Gastrocnemius medialis (tissue), 4 donors: ENCODE data around the gene S100A14. TPM values are rescaled to one million over a fixed set of nuclear protein-coding genes. Genes with fewer than 3 reads are reported as not detected.

Experiments
- ATAC-seq, 2 donors: fragments of 150-250 bp; one replicate each; pipeline ENCODE4 v1.9.1; 2016
- DNase-seq, 2 donors: peaks; one replicate each; pipeline ENCODE4 v3.0.0-alpha.2; 2019
- H3K27ac ChIP-seq, 4 donors: fragments of 200-600 bp; sonication (generic); 1 replicate in 1 of 4; 2 replicates in 3 of 4; pipeline ENCODE4 v1.5.1; 2016 to 2018; ENCODE audit warnings: mild to moderate bottlenecking in 2 of 4, moderate library complexity in 1 of 4
- H3K27me3 ChIP-seq, 3 donors: fragments of 200-600 bp; sonication (generic) in 2 of 3; 1 replicate in 1 of 3; 2 replicates in 2 of 3; pipeline versions ENCODE4 v1.5.1 to v1.6.0; 2016 to 2019; ENCODE audit warnings: mild to moderate bottlenecking in 1 of 3, moderate library complexity in 1 of 3
- H3K36me3 ChIP-seq, 2 donors: fragments of 200-600 bp; sonication (generic) in 1 of 2; one replicate each; pipeline ENCODE4 v1.5.1; 2017 to 2018
- H3K4me1 ChIP-seq, 2 donors: fragments of 200-600 bp; sonication (generic) in 1 of 2; one replicate each; pipeline ENCODE4 v1.5.1; 2016 to 2017; ENCODE audit warnings: mild to moderate bottlenecking in 2 of 2
- H3K4me3 ChIP-seq, 4 donors: fragments of 200-600 bp; sonication (generic) in 3 of 4; 1 replicate in 1 of 4; 2 replicates in 3 of 4; pipeline ENCODE4 v1.5.1; 2016 to 2019; ENCODE audit warnings: mild to moderate bottlenecking in 2 of 4
- H3K9me3 ChIP-seq, 3 donors: fragments of 200-600 bp; sonication (generic) in 2 of 3; 1 replicate in 1 of 3; 2 replicates in 2 of 3; pipeline ENCODE4 v1.5.1; 2016 to 2019
- POLR2A ChIP-seq, 2 donors: fragments of 450-650 bp; IDR thresholded peaks; one replicate each; pipeline ENCODE4 v1.6.1; 2017; ENCODE audit warnings: antibody characterized with exemption in 2 of 2, mild to moderate bottlenecking in 2 of 2, moderate library complexity in 2 of 2
- in situ Hi-C, 4 donors: fragments of 200-750 bp; cut with MboI; loops; one replicate each; pipeline versions ENCODE4 v1.15.0 to v1.8.0; 2017; ENCODE audit warnings: low sequenced_read_pairs in 4 of 4
- intact Hi-C: fragments of 100-400 bp; cut with DNase I; formaldehyde crosslinking; loops from one replicate; pipeline ENCODE4 v1.15.1; 2023; ENCODE audit warnings: low total_unique reads
- total RNA-seq, 4 donors: library from RNA; depleted of rRNA; stranded (reverse); fragments of >200 nt; gene quantifications; one replicate each; pipeline versions ENCODE4 v1.1.0 to v1.2.3, GENCODE V29; 2016
- TF ChIP-seq, protein P1 (sequence below), 5 experiments: fragments of 450-650 bp in 3 of 5; fragments of 200-600 bp in 2 of 5; sonication (generic) in 2 of 5; IDR thresholded peaks in 4 of 5; conservative IDR thresholded peaks in 1 of 5; 1 replicate in 4 of 5; 2 replicates in 1 of 5; pipeline ENCODE4 v1.5.1; 2016 to 2019; ENCODE audit warnings: antibody characterized with exemption in 5 of 5, mild to moderate bottlenecking in 3 of 5, moderate library complexity in 3 of 5

S100A14 gene
- total RNA-seq, 4 donors from 2014 or later = 1.8 TPM; not detected in 3

GRCh38 chr1:153638261-153638660 lies 22.1 kb upstream of the S100A14 start:
- Histone ChIP-seq H3K9me3 (no peaks in the 10 kb centered on the region), H3K36me3 (peaks cover 0 to 60% of the 10 kb centered on the region in 2 donors), H3K4me1 (peaks cover 80 to 85% of the 10 kb centered on the region in 2 donors), H3K4me3 (peak overlapping the region in 1 of 4 donors; percentile 42), H3K27me3 (no peaks in the 10 kb centered on the region), H3K27ac (peak overlapping the region; percentile 95 to 100 (median 100))
- intact Hi-C loops = loop anchor here (10.0 kb wide), 2 partner anchors 787 to 1803 kb away; partner anchors contain the start of genes C2CD4D and RORC
- no peak for TF ChIP-seq POLR2A (IDR thresholded peaks at IDR 0.05)
- TF ChIP-seq, protein P1, sequence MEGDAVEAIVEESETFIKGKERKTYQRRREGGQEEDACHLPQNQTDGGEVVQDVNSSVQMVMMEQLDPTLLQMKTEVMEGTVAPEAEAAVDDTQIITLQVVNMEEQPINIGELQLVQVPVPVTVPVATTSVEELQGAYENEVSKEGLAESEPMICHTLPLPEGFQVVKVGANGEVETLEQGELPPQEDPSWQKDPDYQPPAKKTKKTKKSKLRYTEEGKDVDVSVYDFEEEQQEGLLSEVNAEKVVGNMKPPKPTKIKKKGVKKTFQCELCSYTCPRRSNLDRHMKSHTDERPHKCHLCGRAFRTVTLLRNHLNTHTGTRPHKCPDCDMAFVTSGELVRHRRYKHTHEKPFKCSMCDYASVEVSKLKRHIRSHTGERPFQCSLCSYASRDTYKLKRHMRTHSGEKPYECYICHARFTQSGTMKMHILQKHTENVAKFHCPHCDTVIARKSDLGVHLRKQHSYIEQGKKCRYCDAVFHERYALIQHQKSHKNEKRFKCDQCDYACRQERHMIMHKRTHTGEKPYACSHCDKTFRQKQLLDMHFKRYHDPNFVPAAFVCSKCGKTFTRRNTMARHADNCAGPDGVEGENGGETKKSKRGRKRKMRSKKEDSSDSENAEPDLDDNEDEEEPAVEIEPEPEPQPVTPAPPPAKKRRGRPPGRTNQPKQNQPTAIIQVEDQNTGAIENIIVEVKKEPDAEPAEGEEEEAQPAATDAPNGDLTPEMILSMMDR (IDR thresholded peaks at IDR 0.05 in 4 of 5, conservative IDR thresholded peaks at IDR 0.05 in 1 of 5) = no peak
- no peak for DNase-seq
- in situ Hi-C loops = no loop called here
- no peak for ATAC-seq

DNA sequence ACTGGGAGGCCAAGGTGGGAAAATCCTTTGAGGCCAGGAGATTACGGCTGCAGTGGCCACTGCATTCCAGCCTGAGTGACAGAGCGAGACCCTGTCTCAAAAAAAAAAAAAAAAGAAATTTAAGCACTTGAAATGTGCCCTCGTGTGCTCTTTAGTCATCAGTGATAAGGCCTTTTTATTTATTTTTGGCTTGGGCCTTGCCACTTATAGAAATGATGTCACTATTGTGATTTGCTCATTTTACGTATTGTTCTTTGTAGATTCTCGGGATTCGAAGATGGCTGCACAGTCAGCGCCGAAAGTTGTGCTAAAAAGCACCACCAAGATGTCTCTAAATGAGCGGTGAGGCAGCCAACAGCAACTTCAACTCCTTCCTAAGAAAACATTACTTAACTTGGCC lies 20.2 kb upstream of the S100A14 start:
- ATAC-seq (no peak), DNase-seq (peak in 1 of 2 donors; percentile 18)
- in situ Hi-C loops (no loop called here), intact Hi-C loops (loop anchor here (10.0 kb wide), 2 partner anchors 788 to 1802 kb away; partner anchors contain the start of genes C2CD4D and RORC)
- H3K36me3 ChIP-seq = peaks cover 0 to 41% of the 10 kb centered on the region in 2 donors
- TF ChIP-seq POLR2A (IDR thresholded peaks at IDR 0.05) = no peak
- TF ChIP-seq, protein P1 (IDR thresholded peaks at IDR 0.05 in 4 of 5, conservative IDR thresholded peaks at IDR 0.05 in 1 of 5) = no peak
- H3K9me3 ChIP-seq = no peaks in the 10 kb centered on the region
- H3K27me3 ChIP-seq = no peaks in the 10 kb centered on the region
- peak overlapping the region in 3 of 4 donors; percentile 68 to 98 (median 90) for H3K4me3 ChIP-seq
- H3K4me1 ChIP-seq = peaks cover 74 to 75% of the 10 kb centered on the region in 2 donors
- peak overlapping the region; percentile 95 to 100 (median 100) for H3K27ac ChIP-seq

DNA sequence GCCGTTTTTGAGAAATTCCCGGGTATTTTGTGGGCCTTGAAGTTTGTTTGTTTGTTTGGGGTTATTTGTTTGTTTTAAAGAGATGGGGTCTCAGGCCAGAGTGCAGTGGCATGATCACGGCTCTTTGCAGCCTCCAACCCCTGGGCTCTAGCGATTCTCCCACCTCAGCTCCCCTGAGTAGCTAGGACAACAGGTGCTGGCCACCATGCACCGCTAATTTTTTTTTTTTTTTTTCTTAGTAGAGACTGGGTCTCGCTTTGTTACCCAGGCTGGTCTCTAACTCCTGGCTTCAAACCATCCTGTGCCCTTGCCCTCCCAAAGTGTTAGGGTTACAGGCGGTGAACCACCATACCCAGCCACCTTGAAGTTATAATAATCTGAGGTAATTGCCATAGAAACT lies 19.7 kb upstream of the S100A14 start:
- intact Hi-C loops = loop anchor here (10.0 kb wide), 2 partner anchors 789 to 1801 kb away; partner anchors contain the start of genes C2CD4D and RORC
- H3K4me3 ChIP-seq = peak overlapping the region; percentile 68 to 99 (median 94)
- TF ChIP-seq, protein P1 (IDR thresholded peaks at IDR 0.05 in 4 of 5, conservative IDR thresholded peaks at IDR 0.05 in 1 of 5) = no peak
- TF ChIP-seq POLR2A (IDR thresholded peaks at IDR 0.05) = no peak
- in situ Hi-C loops = no loop called here
- peaks cover 70 to 75% of the 10 kb centered on the region in 2 donors for H3K4me1 ChIP-seq
- no peaks in the 10 kb centered on the region for H3K9me3 ChIP-seq
- no peaks in the 10 kb centered on the region for H3K27me3 ChIP-seq
- ATAC-seq = no peak
- DNase-seq = no peak
- peaks cover 0 to 36% of the 10 kb centered on the region in 2 donors for H3K36me3 ChIP-seq
- peak overlapping the region; percentile 95 to 100 (median 100) for H3K27ac ChIP-seq

- peak; percentile 77 to 88 for ATAC-seq
- Histone ChIP-seq H3K4me3 (peak within 1 kb of the TSS; percentile 68 to 99 (median 94)), H3K27me3 (no peaks in the 10 kb centered on the region), H3K4me1 (peaks cover 61 to 75% of the 10 kb centered on the region in 2 donors), H3K9me3 (no peaks in the 10 kb centered on the region), H3K36me3 (peaks cover 0 to 20% of the 10 kb centered on the region in 2 donors), H3K27ac (peak within 1 kb of the TSS; percentile 95 to 100 (median 100))
- DNase-seq = peak; percentile 98 to 99
- in situ Hi-C loops (no loop called here), intact Hi-C loops (loop anchor here (10.0 kb wide), 2 partner anchors 791 to 1799 kb away; partner anchors contain the start of genes C2CD4D and RORC)
- TF ChIP-seq, protein P1 (IDR thresholded peaks at IDR 0.05 in 4 of 5, conservative IDR thresholded peaks at IDR 0.05 in 1 of 5) = peak in 1 of 5 experiments; percentile 24
- peak; percentile 83 to 91 for TF ChIP-seq POLR2A (IDR thresholded peaks at IDR 0.05)
Measured at GRCh38 chr1:153633754-153634665, 17.9 kb upstream of the S100A14 start, which contains the start of gene CHTOP. Gene CHTOP, plus strand, starts transcription at chr1:153634066. Its CDS starts 2,523 bp downstream, at chr1:153636589.
